AG09309 (cell line): ENCODE results near the gene PLEKHM3.

ENCODE experiments used
- DNase-seq: peaks from one replicate; pipeline ENCODE4 v3.0.0-alpha.2; 2010; ENCODE audit warnings: low read depth
- H3K4me3 ChIP-seq: 2 replicates; pipeline ENCODE4 v1.5.1; 2011; ENCODE audit warnings: mild to moderate bottlenecking, low read depth, low read length, moderate library complexity; ENCODE audit not compliant: control insufficient read depth
- CTCF ChIP-seq: IDR thresholded peaks from 2 replicates; pipeline ENCODE4 v1.5.1; 2011; ENCODE audit warnings: mild to moderate bottlenecking, low read depth, low read length, inconsistent platforms; ENCODE audit not compliant: insufficient read depth, control insufficient read depth; ENCODE audit errors: missing control alignments

Gene PLEKHM3

GRCh38 chr2:208010506-208010905 lies 14.8 kb downstream of the PLEKHM3 start:
- no peak for TF ChIP-seq CTCF
- H3K4me3 ChIP-seq: no peak overlapping the region
- DNase-seq: no peak

- H3K4me3 ChIP-seq: no peak overlapping the region
- no peak for TF ChIP-seq CTCF
- DNase-seq: no peak
Observed at GRCh38 chr2:208006833-208007232, 18.5 kb downstream of the PLEKHM3 start.

- DNase-seq: no peak
- no peak overlapping the region for H3K4me3 ChIP-seq
- no peak for TF ChIP-seq CTCF
Observed at GRCh38 chr2:208006337-208006736, 19.0 kb downstream of the PLEKHM3 start.

- TF ChIP-seq CTCF: no peak
Observed at GRCh38 chr2:208001924-208002323, 23.4 kb downstream of the PLEKHM3 start.

GRCh38 chr2:208000701-208001395 lies 24.5 kb downstream of the PLEKHM3 start:
- H3K4me3 ChIP-seq: no peak overlapping the region
- DNase-seq: no peak
- TF ChIP-seq CTCF: no peak

More at GRCh38 chr2:208001924-208002323, 23.4 kb downstream of the PLEKHM3 start:
- H3K4me3 ChIP-seq: no peak overlapping the region
- no peak for DNase-seq

GRCh38 chr2:207996848-207997247 lies 28.5 kb downstream of the PLEKHM3 start:
- no peak for TF ChIP-seq CTCF
- no peak overlapping the region for H3K4me3 ChIP-seq
- DNase-seq: no peak
